GM19099 (cell line): ENCODE data around the gene DTYMK.

Experiments used
- POLR2A ChIP-seq: IDR thresholded peaks from 3 replicates; pipeline ENCODE4 v1.6.1; 2011; ENCODE audit warnings: low read depth; ENCODE audit not compliant: insufficient read length; ENCODE audit errors: extremely low read depth

Gene DTYMK

DNA sequence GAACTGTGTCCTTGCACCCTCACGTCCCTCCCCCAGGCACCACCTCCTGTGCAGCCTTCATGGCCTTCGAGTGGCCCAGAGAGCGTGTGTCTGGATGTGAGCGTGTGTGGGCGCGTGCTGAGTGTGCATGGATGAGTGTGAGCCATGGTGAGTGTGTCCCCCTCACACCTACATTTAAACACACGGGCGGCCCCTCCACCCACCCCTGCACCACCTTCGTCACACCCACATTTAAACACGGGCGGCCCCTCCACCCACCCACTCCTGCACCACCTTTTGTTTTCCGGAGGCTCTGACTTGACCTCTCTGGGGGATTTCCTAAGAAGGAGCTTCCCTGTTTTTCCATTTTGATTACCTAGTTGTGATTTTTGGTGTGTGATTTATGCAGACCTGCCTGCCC is 17.8 kb downstream of the DTYMK start:
- TF ChIP-seq POLR2A = no peak

DNA sequence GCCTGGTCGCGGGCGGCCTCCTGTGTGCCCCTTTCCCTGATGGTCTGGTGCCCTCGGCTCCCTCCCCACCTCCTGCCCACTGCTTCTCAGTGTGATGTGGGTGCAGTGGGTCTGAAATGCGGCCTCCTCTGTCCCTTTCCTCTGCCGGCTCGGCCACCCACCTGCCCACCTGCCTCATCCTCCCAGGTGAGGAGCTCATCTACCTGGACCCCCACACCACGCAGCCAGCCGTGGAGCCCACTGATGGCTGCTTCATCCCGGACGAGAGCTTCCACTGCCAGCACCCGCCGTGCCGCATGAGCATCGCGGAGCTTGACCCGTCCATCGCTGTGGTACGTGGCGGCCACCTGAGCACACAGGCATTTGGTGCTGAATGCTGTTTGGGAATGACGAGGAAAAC is 18.3 kb downstream of the DTYMK start:
- no peak for TF ChIP-seq POLR2A

DNA sequence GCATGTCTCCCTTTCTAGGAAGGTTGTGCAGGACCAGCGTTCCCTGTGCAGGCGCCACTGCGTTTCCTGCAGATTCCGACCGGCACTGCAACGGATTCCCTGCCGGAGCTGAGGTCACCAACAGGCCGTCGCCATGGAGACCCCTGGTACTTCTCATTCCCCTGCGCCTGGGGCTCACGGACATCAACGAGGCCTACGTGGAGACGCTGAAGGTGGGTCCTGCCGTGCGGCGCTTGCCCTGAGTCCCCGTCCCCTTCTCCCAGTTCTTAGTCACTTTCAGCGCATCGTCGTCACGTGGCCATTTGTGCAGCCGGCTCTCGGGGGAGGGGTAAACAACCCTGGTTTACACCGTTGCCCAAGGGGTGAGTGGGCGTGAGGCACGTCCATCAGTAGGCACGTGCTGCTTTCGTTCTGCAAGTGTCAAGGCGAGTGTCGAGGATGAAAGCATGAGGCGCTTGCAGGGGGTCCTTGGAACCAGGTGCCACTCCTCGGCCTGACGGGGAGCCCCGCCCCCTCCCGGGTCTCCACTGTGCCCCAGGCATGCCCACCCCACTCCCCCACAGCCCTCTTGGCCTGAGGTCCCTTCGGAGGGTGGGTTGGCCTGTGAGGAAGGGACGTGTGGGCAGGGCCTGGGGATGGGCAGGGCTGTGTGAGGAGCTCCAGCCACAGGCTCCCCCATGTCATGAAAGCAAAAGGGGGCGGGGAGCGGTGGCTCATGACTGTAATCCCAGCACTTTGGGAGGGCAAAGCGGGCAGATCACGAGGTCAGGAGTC is 19.8 kb downstream of the DTYMK start:
- TF ChIP-seq POLR2A = no peak

DNA sequence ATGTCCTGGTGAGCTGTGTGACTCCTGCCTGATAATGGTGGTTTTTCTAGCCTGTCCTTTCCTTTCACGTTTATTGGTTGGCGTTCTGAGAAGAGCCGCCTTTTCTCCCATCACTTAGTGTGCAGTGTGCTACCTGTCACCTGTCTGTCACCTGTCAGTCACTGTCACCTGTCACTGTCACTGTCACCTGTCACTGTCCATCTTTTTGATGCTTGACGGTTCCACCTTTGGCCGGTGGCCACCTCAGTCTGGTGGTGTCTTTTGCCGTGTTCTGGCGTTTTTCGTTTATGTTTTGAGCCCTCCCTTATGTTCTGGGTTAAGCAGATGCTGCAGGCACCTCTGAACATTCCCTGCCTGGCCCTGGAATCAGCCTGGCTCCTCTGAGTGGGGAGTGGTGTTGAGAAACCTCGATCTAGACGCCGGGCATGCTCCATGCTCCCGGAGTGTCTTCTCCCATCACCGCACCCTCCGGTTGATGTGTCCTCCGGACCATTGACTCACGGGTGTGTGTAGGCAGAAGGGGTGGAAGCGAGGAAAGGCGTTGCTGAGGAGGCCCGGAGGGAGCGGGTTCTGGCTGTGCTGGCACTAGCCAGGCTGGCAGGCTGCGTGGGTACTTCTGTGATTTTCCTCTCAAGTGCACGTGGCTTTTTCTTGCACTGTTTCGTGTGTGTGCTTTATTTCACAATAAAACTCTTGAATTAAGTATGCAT is 20.7 kb downstream of the DTYMK start:
- TF ChIP-seq POLR2A = no peak

DNA sequence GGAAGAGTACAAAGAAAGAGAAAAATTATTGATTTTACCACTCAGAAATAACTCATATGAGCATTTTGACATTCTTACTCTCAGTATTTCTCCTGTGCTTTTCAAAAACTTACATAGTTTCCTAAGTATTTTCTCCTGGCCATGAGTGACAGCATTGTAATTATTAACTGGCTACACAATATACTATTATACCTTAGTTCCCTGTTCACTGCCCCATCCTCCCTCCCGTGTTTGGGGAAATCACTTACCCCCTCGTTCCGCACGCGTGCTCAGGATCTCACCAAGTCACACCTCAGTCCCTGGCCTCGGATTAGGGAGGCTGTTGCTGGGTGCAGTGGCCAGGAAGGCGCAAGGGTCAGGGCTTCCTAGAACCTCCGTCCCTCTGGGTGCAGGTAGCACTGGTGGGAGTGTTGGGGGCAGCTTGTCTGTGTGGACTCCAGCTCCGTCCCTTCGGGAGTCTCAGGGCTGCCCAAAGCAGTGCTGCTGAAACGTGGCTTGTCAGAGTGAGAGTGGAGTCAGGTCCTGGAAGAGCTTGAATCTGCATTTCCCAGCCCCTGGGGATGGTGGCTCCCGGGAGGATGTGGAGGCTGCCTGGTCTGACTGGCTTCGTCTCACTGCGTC is 25.9 kb downstream of the DTYMK start:
- TF ChIP-seq POLR2A = no peak

DNA sequence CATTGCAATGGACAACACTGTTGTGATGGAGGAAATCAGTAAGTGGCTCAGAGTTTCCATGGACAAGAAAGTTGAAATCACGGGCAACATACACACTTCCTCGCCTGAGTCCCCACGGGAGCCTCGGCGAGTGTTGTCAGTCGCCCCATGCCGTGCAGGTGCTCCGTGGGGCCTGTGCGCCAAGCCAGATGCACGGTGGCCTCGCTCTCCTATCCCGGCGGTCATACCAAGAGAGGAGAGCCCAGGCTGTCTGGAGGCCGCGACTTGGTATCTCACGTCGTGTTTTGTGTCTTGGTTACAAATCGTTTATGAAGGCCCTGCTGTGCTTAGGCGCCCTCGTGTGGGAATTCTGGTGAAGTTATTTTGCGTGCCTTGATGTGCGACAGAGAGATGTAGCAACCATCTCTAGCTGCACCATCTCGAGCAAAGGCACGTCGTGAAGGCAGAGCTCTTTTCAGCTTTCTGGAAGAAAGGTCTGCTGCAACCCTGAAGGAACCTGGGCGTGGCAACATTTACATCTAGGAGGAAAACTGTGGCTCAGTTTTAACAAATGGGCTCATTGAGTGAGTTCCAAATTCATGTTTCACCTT is 27.4 kb downstream of the DTYMK start:
- no peak for TF ChIP-seq POLR2A

DNA sequence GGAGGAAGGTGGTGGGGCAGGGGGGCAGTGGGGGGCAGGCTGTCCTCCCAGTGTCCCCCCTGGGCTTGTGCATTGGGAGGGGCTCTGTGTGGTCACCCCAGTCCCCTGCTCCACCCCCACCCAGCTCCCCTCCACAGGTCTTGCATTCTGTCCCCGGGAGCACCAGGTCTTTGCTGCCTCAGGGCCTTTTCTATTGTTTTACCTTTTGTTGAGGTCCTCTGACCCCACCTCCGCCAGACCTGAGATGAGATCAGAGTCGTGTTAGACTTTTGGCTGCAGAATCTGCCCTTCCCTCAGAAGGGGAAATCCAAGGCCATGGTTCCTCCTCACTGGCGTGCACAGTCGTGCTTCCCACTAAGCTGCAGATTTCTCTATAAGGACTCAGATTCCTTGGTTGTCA is 28.3 kb downstream of the DTYMK start:
- TF ChIP-seq POLR2A = no peak

DNA sequence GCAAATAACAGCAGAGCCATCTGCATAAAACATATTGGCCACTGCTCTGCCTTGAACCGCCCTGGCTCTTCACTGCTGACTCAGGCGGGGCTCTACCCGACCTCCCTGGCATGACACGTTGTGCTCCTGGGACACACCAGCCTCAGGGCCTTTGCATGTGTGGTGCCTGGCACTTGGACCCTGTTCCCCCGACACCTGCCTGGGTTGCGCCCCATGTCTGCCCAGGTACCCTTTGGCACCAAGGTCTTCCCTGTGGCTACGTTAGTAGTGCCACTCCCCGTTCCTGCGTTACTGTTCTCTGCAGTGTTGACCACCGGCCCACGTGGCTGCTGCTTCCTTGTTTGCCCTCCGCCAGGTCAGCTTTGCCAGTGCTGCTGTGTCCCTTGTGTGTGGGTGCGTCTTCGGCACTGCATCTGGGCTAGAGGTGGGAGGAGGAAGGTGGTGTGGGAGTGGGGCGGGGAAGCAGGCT is 28.8 kb downstream of the DTYMK start:
- TF ChIP-seq POLR2A = no peak

DNA sequence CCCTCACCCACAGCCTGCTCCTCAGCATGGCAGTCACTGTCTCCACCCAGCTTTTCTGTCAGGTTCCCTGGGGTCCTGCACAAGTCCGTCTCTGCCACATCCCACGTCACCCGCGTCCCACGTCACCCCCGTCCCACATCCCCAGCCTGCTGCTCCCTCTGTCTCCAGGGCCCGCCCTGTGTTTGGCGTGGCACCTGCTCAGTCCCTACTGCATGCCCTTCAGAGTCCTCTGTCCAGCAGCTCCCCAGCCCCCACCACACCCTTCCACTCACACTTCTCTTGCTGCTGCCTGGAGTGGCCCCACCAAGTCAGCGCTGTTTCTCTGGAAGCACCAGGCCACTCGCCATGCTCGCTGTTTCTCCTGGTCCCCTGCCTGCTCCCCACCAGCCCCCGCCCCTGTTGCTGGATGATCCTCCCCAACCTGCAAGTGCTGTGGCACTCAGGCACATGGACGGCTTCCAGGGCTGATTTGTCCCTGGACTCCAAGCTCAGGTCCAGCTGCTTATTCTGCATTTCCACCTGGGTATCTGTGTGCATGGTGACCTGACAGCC is 30.3 kb downstream of the DTYMK start:
- no peak for TF ChIP-seq POLR2A

DNA sequence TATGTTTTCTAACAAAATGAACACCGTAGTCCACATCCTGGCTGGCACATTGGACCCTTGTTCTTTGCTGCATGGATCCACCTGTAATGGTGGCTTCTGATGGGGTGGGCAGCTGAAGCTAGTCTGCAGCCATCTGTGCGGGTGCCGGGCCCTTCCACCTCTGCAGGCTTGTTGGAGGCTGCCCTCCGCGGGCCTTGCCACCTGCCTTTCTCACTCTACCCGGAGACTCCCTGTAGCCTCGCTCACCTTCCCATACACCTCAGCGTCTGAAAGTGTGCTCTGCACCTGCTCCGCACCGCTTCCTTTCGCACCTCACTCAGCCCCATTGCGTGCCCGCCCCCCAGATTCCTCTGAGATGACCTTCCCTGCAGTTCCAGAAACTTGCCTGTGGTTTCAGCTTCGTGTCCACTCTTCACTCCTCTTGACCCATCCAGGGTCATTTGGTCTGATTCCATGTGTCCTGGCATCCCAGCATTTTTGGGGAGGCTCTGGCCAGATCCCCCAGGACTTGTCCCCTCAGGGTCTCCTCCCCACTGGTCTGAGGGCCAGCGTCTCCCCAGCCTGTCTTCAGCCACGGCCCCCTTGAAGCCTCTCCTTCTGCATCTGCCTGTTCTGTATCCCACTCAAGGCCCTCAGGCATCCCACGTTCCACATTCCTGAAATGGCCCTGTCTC is 31.0 kb downstream of the DTYMK start:
- TF ChIP-seq POLR2A = no peak

DNA sequence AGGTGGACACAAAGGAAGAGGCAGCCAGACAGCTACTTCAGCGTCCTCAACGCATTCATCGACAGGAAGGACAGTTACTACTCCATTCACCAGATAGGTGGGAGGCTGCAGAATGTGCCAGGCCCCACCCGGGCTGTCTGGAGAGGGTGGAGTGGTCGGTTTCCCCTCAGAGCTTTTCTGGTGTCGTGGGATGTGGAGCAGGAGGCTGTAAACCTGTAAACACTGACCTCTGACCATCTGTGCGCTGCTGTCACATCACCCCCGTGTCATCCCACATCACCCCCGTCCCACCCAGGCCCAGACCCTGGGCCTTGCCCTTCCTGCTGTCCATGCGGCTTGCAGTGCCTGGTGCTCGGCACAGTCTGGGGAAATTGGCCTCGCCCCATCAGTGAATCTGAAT is 32.1 kb downstream of the DTYMK start:
- no peak for TF ChIP-seq POLR2A

DNA sequence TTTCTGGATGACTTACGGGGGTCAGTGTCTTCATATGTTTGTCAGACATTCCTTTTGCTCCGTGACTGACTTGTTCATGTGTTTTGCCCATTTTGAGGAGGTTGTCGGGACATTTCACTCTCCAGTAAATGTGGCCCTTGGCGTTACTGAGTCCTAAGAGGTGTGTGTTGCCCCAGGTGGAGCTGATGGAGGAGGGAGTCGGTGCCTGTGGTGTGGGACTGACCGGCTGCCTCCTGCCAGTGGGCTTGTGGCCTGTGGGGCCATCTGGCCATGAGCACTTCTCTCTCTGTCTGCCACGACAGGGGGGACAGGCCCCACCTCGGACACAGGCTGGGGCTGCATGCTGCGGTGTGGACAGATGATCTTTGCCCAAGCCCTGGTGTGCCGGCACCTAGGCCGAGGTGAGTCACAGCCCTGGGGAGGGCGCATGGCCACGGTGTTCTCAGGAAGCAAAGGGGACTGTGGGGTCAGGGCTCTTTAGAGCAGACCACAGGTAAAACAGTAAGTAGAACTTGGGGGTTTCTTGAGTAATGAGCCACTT is 33.3 kb downstream of the DTYMK start:
- no peak for TF ChIP-seq POLR2A

DNA sequence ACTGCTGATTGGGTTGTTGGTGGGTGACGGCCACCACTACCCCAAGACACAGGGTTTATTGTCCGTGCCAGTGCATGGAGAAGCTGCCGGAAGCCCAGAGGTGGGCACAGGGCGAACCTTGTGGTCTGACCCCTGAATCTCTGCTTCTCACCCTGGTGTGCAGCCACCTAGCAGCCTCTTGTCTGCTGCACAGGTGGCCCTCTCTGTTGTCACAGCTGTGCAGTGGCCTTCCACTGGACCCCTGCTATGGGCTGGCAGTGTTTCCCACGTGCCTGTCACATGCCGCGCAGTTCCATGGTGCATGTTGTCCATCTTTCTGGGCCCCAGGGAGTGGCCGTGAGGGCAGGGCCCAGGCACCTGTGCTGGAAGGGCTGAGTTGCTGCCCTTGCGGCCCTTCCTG is 33.9 kb downstream of the DTYMK start:
- no peak for TF ChIP-seq POLR2A

DNA sequence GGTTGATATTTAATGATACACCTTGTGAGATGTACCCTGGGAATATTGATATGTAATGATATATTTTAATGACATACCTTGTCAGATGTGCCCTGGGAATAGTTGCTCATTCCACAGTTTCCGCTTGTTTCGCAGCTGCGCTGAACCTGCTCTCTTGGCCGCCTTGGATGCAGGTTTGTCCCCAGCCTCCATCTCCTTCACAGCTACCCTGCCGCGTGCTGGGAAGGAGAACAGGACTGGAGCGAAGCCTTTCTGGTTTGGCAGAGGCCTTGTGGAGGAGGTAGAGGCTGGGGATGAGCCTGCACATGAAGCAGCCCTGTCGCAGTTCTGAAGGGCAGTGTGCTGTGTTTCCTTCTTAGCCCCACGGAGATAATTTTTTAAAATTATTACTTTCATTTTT is 34.5 kb downstream of the DTYMK start:
- TF ChIP-seq POLR2A = no peak
